ENCODE data around the gene TMEM63A. TPM values are rescaled to one million over a fixed set of nuclear protein-coding genes. Genes with fewer than 3 reads are reported as not detected.
"Not testable (repeated sequence)": the region's sequence is repeated elsewhere in the genome, so short reads cannot be mapped to it uniquely, and the experiment has no call there.

Gene TMEM63A
- total RNA-seq, 2 experiments from 2014 or later = 126 to 127 TPM

DNA sequence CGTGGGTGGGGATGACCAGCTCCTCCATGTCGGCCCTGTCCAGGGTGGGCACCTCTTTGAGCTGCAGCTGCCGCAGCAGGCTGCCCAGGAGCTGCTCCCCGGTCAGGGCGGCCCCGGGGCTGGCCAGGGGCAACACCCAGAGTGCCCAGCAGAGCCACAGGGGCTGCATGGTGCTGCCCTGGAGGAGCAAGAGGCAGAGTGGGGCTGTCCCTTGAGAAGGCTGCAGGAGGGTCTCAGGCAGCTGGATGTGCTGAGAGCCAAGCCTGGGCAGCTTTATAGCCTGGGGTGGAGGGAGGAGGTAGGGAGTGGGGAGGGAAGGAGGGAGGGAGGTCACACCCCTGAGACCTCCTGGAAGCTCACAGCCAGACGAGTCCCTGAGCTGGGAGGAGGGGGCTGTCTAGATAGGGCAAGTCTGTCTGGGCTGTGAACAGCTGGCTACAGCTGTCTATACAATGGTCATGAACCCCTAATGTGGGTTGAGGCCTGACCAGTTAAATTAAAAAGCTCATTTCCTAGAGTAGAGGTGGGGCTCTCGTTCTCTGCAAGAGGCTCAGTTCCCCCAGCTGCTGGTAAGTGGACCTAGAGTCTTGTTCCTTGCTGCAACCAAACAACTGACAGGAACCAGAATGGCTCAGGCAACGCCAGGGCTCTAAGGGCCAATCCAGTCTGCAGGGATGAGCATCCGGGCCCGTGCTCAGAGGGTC lies 6.9 kb upstream of the TMEM63A start, which contains the start of gene LEFTY1:
TSS of gene LEFTY1 (minus strand) at position 249 of the 704 bp plus-strand sequence. CDS start at position 169, 80 bp downstream.
- POLR2A ChIA-PET = interaction anchor here (1.1 to 3.6 kb wide), 4 partner anchors 7 to 35 kb away, joined by 4 to 20 read pairs (median 6); partner anchors contain the start of genes PYCR2 and TMEM63A
- peaks cover 7% of the 10 kb centered on the region for H3K4me1 Mint-ChIP-seq
- CTCF ChIA-PET = interaction anchor here (1.0 to 1.4 kb wide), 2 partner anchors 20 to 112 kb away, joined by 3 read pairs; partner anchors contain the start of gene SRP9
- H3K4me3 Mint-ChIP-seq = no peak within 1 kb of the TSS
- H3K9me3 Mint-ChIP-seq = no peaks in the 10 kb centered on the region
- H3K27ac Mint-ChIP-seq = no peak within 1 kb of the TSS
- peaks cover 9% of the 10 kb centered on the region for H3K27me3 Mint-ChIP-seq
- H3K36me3 Mint-ChIP-seq (ENCODE audit: low read depth) = no peaks in the 10 kb centered on the region
- no peak for DNase-seq

DNA sequence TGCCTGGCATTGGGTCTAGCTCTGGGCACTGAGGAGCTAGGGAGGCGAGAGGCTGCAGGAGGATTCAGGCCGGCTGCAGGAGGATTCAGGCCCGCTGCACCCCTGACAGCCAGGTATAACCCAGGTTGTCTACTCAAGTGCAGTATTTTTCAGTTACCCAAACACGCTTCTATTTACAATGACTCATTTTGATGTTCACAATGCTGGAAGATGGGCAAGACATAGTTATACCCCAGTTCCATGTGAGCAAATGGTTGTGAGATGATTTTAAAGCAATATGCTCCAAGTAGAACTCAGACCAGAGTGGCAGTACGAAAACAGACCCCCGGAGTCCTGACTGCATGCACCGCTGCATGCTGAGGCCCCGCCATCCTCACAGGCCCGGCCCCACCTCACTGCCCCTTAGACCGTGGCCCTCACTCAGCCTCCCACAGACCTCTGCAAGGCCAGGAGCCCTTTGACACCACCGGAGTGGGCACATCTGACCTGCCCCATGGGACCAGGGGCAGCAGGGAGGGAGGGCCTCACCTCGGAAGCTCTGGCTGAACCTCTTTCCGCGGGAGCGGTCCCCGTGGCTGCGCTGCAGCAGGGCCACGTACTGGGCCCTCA lies 6.2 kb upstream of the TMEM63A start:
- Mint-ChIP-seq H3K9me3 (no peaks in the 10 kb centered on the region), H3K27me3 (peaks cover 9% of the 10 kb centered on the region), H3K4me3 (no peak overlapping the region), H3K36me3 (ENCODE audit: low read depth) (no peaks in the 10 kb centered on the region), H3K27ac (no peak overlapping the region), H3K4me1 (peaks cover 12% of the 10 kb centered on the region)
- CTCF ChIA-PET = no interaction called here
- no peak for DNase-seq
- POLR2A ChIA-PET = interaction anchor here (1.1 to 1.5 kb wide), 3 partner anchors 9 to 36 kb away, joined by 4 to 7 read pairs (median 5); partner anchors contain the start of gene PYCR2

DNA sequence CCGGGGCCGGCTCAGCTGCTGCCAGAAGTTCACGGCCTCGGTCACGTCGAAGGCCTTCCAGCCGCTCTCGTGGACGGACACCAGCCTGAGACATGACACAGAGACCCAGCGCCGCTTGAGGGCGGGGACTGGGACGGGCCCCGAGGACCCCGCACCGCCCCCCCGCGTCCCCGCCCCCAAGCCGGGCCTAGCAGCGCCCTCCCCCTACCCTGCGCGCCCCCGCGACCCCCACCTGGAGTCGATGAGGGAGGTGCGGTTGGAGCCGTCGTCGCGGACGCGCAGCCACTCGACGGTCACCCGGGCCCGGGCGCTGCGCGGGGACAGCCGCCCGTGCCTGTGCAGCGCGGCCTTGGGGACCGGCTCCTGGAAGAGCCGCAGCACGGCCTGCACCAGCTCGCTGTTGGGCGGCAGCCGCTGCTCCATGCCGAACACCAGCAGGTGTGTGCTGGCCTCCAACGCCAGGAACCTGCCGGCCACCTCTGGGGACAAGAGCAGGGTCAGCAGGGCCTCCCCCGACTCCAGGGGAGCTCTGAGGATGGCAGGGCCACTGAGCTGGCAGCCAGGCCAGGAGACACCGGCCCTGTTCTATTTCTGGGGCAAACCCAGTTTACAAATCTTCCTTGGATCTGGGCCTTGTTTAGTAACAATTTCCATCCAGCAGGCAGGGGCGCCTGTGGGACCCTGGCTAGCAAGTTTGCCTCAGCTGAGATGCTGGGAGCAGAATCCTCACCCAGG lies 5.5 kb upstream of the TMEM63A start:
- Mint-ChIP-seq H3K4me1 (peaks cover 15% of the 10 kb centered on the region), H3K27me3 (peaks cover 11% of the 10 kb centered on the region)
- POLR2A ChIA-PET = interaction anchor here (1.0 to 2.8 kb wide), 3 partner anchors 9 to 110 kb away, joined by 4 to 7 read pairs (median 7); partner anchors contain the start of gene SRP9
- not testable (repeated sequence) for H3K4me3 Mint-ChIP-seq; H3K9me3 Mint-ChIP-seq; DNase-seq; H3K36me3 Mint-ChIP-seq (ENCODE audit: low read depth); H3K27ac Mint-ChIP-seq
- CTCF ChIA-PET = interaction anchor here (1.5 kb wide), 1 partner anchor 8 kb away, joined by 3 read pairs; no protein-coding TSS in a partner anchor

DNA sequence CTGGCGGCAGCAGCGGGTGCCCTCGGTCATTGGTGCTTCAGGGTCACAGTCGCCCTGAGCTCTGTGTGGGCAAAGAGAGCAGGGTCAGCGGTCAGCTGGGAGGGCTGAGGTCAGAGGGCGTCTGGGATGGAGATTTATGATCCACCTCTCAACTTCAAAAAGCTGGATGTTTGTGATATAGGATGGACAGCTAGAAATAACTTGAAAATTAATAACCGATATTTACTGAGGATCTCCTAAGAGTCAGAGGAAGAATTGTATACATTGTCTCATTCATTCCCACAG lies 4.8 kb upstream of the TMEM63A start:
- peaks cover 11% of the 10 kb centered on the region for H3K27me3 Mint-ChIP-seq
- peaks cover 15% of the 10 kb centered on the region for H3K4me1 Mint-ChIP-seq
- DNase-seq = no peak
- no peaks in the 10 kb centered on the region for H3K9me3 Mint-ChIP-seq
- H3K36me3 Mint-ChIP-seq (ENCODE audit: low read depth) = no peaks in the 10 kb centered on the region
- CTCF ChIA-PET = interaction anchor here (1.5 kb wide), 1 partner anchor 9 kb away, joined by 3 read pairs; no protein-coding TSS in a partner anchor
- POLR2A ChIA-PET = interaction anchor here (1.0 to 2.8 kb wide), 2 partner anchors 10 to 109 kb away, joined by 4 to 7 read pairs; partner anchors contain the start of gene SRP9
- no peak overlapping the region for H3K27ac Mint-ChIP-seq
- no peak overlapping the region for H3K4me3 Mint-ChIP-seq

DNA sequence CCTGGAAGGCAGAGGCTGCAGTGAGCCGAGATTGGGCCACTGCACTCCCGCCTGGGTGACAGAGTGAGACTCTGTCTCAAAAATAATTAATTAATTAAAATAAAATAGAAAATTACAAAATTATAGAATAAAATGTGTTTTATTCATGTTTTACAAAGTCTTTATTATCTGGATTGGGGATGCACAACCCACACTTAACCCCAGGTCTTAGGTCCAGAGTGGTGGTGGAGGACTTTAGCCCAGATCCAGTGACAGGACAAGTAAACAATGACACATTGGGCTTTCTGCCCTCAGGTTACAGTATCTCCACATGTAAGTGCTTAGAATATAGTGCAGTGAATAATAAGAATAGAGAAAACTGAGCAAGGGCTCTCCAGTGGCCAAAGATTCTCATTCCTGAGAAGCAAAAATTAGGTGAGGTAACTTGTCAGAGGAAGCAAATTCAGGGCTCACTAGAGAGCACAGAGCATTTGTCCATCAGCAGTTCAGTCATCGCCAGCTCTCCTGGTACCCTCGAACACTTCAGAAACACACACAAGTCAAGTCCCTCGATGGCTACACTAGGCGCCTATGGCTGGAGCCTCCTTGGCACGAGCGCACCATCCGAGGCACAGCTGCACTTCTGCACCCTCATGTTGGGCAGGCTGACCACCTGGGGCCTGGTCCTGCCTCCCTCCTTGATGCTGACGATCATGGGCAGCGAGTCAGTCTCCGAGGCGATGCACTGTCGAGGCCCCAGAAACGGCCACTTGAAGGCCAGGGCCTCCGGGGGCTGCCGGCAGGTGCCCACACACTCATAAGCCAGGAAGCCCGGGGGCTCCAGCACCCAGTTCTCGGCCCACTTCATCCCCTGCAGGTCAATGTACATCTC lies 4.2 kb upstream of the TMEM63A start:
- no peak for DNase-seq
- no peak overlapping the region for H3K27ac Mint-ChIP-seq
- peaks cover 14% of the 10 kb centered on the region for H3K4me1 Mint-ChIP-seq
- H3K36me3 Mint-ChIP-seq (ENCODE audit: low read depth) = no peaks in the 10 kb centered on the region
- H3K9me3 Mint-ChIP-seq = no peaks in the 10 kb centered on the region
- CTCF ChIA-PET = interaction anchor here (1.5 kb wide), 1 partner anchor 9 kb away, joined by 3 read pairs; no protein-coding TSS in a partner anchor
- H3K4me3 Mint-ChIP-seq = no peak overlapping the region
- POLR2A ChIA-PET = interaction anchor here (1.0 to 2.8 kb wide), 2 partner anchors 11 to 109 kb away, joined by 4 to 7 read pairs; partner anchors contain the start of gene SRP9
- peaks cover 9% of the 10 kb centered on the region for H3K27me3 Mint-ChIP-seq

DNA sequence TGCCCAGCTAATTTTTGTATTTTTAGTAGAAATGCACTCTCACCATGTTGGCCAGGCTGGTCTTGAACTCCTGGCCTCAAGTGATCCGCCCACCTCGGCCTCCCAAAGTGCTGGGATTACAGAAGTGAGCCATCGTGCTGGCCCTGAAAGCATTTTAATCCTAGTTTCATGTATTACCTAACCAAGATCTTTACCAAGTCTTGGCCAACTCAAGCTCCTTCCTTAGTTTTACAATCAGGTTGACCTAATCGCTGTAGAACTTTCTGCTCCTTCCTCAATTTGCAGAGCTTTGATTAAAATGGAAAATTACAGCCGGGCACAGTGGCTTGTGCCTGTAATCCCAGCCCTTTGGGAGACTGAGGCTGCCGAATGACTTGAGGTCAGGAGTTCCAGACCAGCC lies 3.2 kb upstream of the TMEM63A start:
- ChIA-PET POLR2A (interaction anchor here (1.0 to 2.8 kb wide), 2 partner anchors 12 to 13 kb away, joined by 3 to 7 read pairs; no protein-coding TSS in a partner anchor), CTCF (interaction anchor here (1.1 kb wide), 1 partner anchor 9 kb away, joined by 6 read pairs; no protein-coding TSS in a partner anchor)
- no peaks in the 10 kb centered on the region for H3K9me3 Mint-ChIP-seq
- no peak overlapping the region for H3K4me3 Mint-ChIP-seq
- H3K36me3 Mint-ChIP-seq (ENCODE audit: low read depth) = peaks cover 9% of the 10 kb centered on the region
- peaks cover 20% of the 10 kb centered on the region for H3K4me1 Mint-ChIP-seq
- H3K27me3 Mint-ChIP-seq = peaks cover 9% of the 10 kb centered on the region
- no peak overlapping the region for H3K27ac Mint-ChIP-seq
- DNase-seq = no peak

DNA sequence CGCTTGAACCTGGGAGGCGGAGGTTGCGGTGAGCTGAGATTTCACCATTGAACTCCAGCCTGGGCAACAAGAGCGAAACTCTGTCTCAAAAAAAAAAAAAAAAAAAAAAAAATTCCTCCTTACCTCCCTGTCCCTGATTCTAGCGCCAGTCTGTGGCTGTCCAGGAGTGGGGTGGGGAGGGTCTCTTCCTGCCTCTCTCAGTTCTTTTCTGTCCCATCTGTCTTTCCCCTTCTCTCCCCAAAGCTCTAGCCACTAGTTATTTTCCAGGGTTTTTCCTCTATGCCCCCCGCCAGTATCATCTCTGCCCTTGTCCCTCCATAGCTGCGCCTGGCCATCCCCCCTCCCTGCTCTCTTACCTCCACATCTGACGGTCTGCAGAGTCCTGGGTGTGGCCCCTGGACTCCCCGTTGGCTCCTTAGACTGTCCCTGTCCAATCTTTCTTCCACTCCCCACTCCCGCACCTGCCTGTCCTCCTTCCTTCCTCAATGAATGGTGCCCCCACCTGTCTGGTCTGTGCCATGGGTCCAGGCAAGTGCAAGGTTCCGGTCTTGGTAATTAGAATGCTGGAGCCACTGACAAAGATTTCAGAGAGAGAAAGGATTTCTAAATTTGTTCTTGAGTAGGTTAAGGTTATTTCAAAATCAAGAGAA lies 1.6 kb upstream of the TMEM63A start:
- H3K27ac Mint-ChIP-seq = peak overlapping the region; percentile 72
- no peaks in the 10 kb centered on the region for H3K9me3 Mint-ChIP-seq
- POLR2A ChIA-PET = interaction anchor here (1.1 to 5.6 kb wide), 15 partner anchors 7 to 456 kb away, joined by 3 to 83 read pairs (median 18); partner anchors contain the start of genes LBR, LEFTY1, PYCR2 and SDE2

DNA sequence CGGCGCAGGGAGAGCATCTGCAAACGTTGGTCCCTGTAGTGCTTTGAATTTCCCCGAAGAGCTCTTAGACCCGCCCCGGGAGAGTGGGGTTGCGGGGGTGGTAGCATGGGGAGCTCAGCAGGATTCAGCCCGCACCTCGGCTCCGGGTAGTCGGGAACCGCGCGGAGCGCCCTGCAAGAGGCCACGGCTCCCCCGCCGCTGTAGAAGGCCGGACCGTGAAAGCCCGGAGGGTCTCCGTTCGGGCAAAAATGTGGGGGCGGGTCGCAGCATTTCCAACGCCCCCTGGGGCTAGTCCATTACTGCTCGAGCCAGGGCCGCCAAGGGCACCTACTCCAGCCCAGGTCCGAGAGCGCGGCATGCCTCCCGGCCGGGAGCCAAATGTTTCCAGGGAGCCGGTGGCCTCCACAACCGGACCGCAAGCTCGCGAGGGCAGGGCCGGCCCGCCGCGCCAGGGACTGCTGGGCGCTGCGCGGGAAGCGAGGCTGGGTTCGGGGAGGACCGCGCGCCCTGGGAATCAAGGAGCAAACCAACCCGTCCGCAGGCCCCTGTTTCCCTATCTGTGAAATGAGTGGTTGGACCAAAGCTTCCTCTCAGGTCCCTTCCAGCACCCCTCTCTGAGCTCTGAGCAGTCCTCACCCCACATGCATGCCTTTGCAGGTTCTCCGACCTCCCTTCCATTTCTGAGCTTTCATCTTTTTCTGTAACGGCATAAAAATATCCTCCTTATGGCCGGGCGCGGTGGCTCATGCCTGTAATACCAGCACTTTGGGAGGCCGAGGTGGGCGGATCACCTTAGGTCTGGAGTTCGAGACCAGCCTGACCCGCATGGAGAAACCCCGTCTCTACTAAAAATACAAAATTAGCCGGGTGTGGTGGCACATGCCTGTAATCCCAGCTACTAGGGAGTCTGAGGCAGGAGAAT lies 775 bp upstream of the TMEM63A start:
- Mint-ChIP-seq H3K27me3 (peaks cover 9% of the 10 kb centered on the region), H3K4me1 (peaks cover 42% of the 10 kb centered on the region), H3K9me3 (no peaks in the 10 kb centered on the region), H3K27ac (peak overlapping the region; percentile 72), H3K36me3 (ENCODE audit: low read depth) (peaks cover 26% of the 10 kb centered on the region), H3K4me3 (peak overlapping the region; percentile 89)
- CTCF ChIA-PET = interaction anchor here (0.8 to 4.7 kb wide), 16 partner anchors 9 to 408 kb away, joined by 3 to 33 read pairs (median 3); partner anchors contain the start of genes PYCR2 and SRP9
- POLR2A ChIA-PET = interaction anchor here (0.9 to 5.6 kb wide), 24 partner anchors 8 to 455 kb away, joined by 3 to 83 read pairs (median 6); partner anchors contain the start of genes H3-3A, LBR, LEFTY1 and PYCR2
- peak; percentile 48 for DNase-seq

More for the DNA sequence above, 1.6 kb upstream of the TMEM63A start:
- Mint-ChIP-seq H3K36me3 (ENCODE audit: low read depth) (peaks cover 22% of the 10 kb centered on the region), H3K4me3 (peak overlapping the region; percentile 59), H3K4me1 (peaks cover 36% of the 10 kb centered on the region), H3K27me3 (peaks cover 9% of the 10 kb centered on the region)
- CTCF ChIA-PET = interaction anchor here (0.7 to 4.7 kb wide), 6 partner anchors 12 to 105 kb away, joined by 3 to 33 read pairs (median 17); partner anchors contain the start of gene SRP9
- DNase-seq = no peak

DNA sequence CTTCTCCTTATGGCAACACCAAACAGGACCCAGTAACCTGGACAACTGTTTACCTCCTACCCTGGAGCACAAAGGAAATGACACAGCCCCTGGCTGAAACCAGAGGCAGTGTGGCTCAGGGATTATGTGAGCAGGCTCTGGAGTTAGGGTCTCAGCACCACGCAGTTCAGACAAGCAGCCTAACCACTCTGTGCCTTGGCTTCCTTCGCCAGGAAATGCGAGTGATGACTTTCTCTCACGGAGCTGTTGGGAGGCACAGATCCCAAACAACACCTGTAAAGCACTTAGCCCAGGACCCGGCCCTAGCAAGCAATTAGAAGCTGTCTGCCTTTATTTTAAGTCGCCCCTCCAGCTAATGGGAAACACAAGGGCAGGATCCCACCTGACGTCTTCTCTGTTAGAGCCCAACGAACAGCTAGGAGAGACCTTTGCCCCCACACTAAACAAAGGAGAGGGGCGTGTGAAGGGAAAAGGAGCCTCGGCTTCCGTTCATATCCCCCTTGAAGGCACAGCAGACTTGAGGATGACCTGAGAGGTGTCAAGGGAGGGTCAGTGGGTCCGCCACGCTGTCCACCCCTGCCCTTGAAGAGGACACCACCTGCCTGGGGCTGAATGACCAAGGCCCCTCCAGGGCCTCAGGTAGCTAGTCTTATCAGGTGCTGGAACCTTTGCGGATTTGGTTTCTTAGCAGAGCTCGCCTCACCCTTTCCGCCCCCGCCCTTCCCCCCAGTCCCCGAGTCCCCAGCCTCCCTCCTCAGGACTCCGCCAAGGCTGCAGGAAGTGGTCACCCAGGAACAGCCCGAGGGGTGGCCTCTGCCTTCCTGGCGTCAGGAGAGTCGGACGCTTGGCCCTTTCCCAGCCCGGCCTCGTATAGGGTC lies 860 bp downstream of the TMEM63A start:
- peak overlapping the region; percentile 89 for H3K4me3 Mint-ChIP-seq
- DNase-seq = peak; percentile 71
- H3K27ac Mint-ChIP-seq = peak overlapping the region; percentile 88
- H3K27me3 Mint-ChIP-seq = peaks cover 6% of the 10 kb centered on the region
- CTCF ChIA-PET = interaction anchor here (0.6 to 4.7 kb wide), 17 partner anchors 9 to 414 kb away, joined by 3 to 33 read pairs (median 4); partner anchors contain the start of genes H3-3A, PYCR2 and SRP9
- POLR2A ChIA-PET = interaction anchor here (0.6 to 5.6 kb wide), 23 partner anchors 9 to 453 kb away, joined by 3 to 83 read pairs (median 6); partner anchors contain the start of genes H3-3A, LBR, LEFTY1 and PYCR2
- peaks cover 56% of the 10 kb centered on the region for H3K4me1 Mint-ChIP-seq
- peaks cover 40% of the 10 kb centered on the region for H3K36me3 Mint-ChIP-seq (ENCODE audit: low read depth)
- no peaks in the 10 kb centered on the region for H3K9me3 Mint-ChIP-seq
